SU-DHL-6 (cell line): ENCODE results near the gene SYNGR2.

Source experiments
- CTCF ChIP-seq: fragments of 200-600 bp; sonication (generic); IDR thresholded peaks from one replicate; pipeline ENCODE4 v1.5.1; 2017; ENCODE audit warnings: antibody characterized with exemption, mild to moderate bottlenecking, low read length, moderate library complexity; ENCODE audit not compliant: insufficient read depth, poor library complexity, severe bottlenecking
- EZH2phosphoT487 ChIP-seq: fragments of 200-600 bp; sonication (generic), shearing (Covaris generic); conservative IDR thresholded peaks from 2 replicates; pipeline ENCODE4 v1.6.1; 2018; ENCODE audit warnings: mild to moderate bottlenecking, antibody characterized with exemption, low read length, moderate library complexity, mixed read lengths

- no peak for TF ChIP-seq CTCF
- no peak for TF ChIP-seq EZH2phosphoT487
Observed at GRCh38 chr17:78200451-78200850, 32.1 kb downstream of the SYNGR2 start.
